Muscle layer of duodenum (tissue), 2 donors: ENCODE results near the gene TMEM208.

ENCODE experiments used
- H3K27ac ChIP-seq: one replicate; pipeline ENCODE4 v1.7.0; 2013; ENCODE audit warnings: mild to moderate bottlenecking, low read length
- H3K27me3 ChIP-seq: one replicate; pipeline ENCODE4 v1.7.0; 2013; ENCODE audit warnings: low read depth, mild to moderate bottlenecking, control low read depth, low read length
- H3K36me3 ChIP-seq, 2 donors: one replicate each; pipeline ENCODE4 v1.7.0; 2013; ENCODE audit warnings: low read length in 2 of 2, control low read depth in 1 of 2, mild to moderate bottlenecking in 1 of 2; ENCODE audit not compliant: insufficient read depth in 2 of 2, control insufficient read depth in 1 of 2
- H3K4me1 ChIP-seq, 2 donors: one replicate each; pipeline ENCODE4 v1.7.0; 2013; ENCODE audit warnings: low read length in 2 of 2, mild to moderate bottlenecking in 2 of 2, control low read depth in 1 of 2, moderate library complexity in 1 of 2; ENCODE audit not compliant: insufficient read depth in 2 of 2, control insufficient read depth in 1 of 2
- H3K4me3 ChIP-seq, 2 donors: one replicate each; pipeline ENCODE4 v1.7.0; 2013; ENCODE audit warnings: low read length in 2 of 2, low read depth in 1 of 2, mild to moderate bottlenecking in 1 of 2
- H3K9me3 ChIP-seq, 2 donors: one replicate each; pipeline ENCODE4 v1.7.0; 2013; ENCODE audit warnings: low read length in 2 of 2, control low read depth in 1 of 2, mild to moderate bottlenecking in 1 of 2; ENCODE audit not compliant: control insufficient read depth in 1 of 2
- donor health status: healthy.

Gene TMEM208

GRCh38 chr16:67226804-67227566 is at the start of gene TMEM208:
TSS of gene TMEM208 (plus strand) at chr16:67227130. CDS start at chr16:67227219, 89 bp downstream.
- Histone ChIP-seq H3K36me3 (peaks cover 31 to 46% of the 10 kb centered on the region in 2 donors), H3K27me3 (no peaks in the 10 kb centered on the region), H3K27ac (peak within 1 kb of the TSS; percentile 88), H3K4me3 (peak within 1 kb of the TSS; percentile 97 to 100), H3K9me3 (no peaks in the 10 kb centered on the region), H3K4me1 (peaks cover 8 to 30% of the 10 kb centered on the region in 2 donors)

- H3K9me3 ChIP-seq = no peaks in the 10 kb centered on the region
- no peaks in the 10 kb centered on the region for H3K36me3 ChIP-seq
- no peaks in the 10 kb centered on the region for H3K27me3 ChIP-seq
- H3K27ac ChIP-seq = no peak overlapping the region
- H3K4me3 ChIP-seq = peak overlapping the region; percentile 21 to 66
- H3K4me1 ChIP-seq = peaks cover 16 to 43% of the 10 kb centered on the region in 2 donors
Measured at GRCh38 chr16:67177743-67178699, 48.9 kb upstream of the TMEM208 start.

GRCh38 chr16:67179421-67180080 is 47.4 kb upstream of the TMEM208 start:
- H3K4me3 ChIP-seq = no peak overlapping the region
- no peaks in the 10 kb centered on the region for H3K9me3 ChIP-seq

GRCh38 chr16:67180166-67180565 is 46.8 kb upstream of the TMEM208 start:
- H3K36me3 ChIP-seq = no peaks in the 10 kb centered on the region
- peaks cover 9 to 39% of the 10 kb centered on the region in 2 donors for H3K4me1 ChIP-seq
- H3K9me3 ChIP-seq = no peaks in the 10 kb centered on the region
- no peaks in the 10 kb centered on the region for H3K27me3 ChIP-seq
- no peak overlapping the region for H3K4me3 ChIP-seq
- H3K27ac ChIP-seq = no peak overlapping the region

More at GRCh38 chr16:67179421-67180080, 47.4 kb upstream of the TMEM208 start:
- no peaks in the 10 kb centered on the region for H3K36me3 ChIP-seq
- no peak overlapping the region for H3K27ac ChIP-seq
- H3K27me3 ChIP-seq = no peaks in the 10 kb centered on the region
- peaks cover 9 to 37% of the 10 kb centered on the region in 2 donors for H3K4me1 ChIP-seq

GRCh38 chr16:67181346-67181745 is 45.6 kb upstream of the TMEM208 start:
- no peak overlapping the region for H3K27ac ChIP-seq

GRCh38 chr16:67182288-67182687 is 44.6 kb upstream of the TMEM208 start:
- peaks cover 9 to 47% of the 10 kb centered on the region in 2 donors for H3K4me1 ChIP-seq
- H3K9me3 ChIP-seq = no peaks in the 10 kb centered on the region
- H3K4me3 ChIP-seq = no peak overlapping the region
- H3K27me3 ChIP-seq = no peaks in the 10 kb centered on the region
- H3K27ac ChIP-seq = no peak overlapping the region
- H3K36me3 ChIP-seq = no peaks in the 10 kb centered on the region

More at GRCh38 chr16:67181346-67181745, 45.6 kb upstream of the TMEM208 start:
- Histone ChIP-seq H3K27me3 (no peaks in the 10 kb centered on the region), H3K36me3 (no peaks in the 10 kb centered on the region), H3K9me3 (no peaks in the 10 kb centered on the region), H3K4me1 (peaks cover 9 to 47% of the 10 kb centered on the region in 2 donors), H3K4me3 (no peak overlapping the region)

- Histone ChIP-seq H3K36me3 (no peaks in the 10 kb centered on the region), H3K9me3 (no peaks in the 10 kb centered on the region), H3K4me1 (peaks cover 9 to 38% of the 10 kb centered on the region in 2 donors), H3K27me3 (no peaks in the 10 kb centered on the region), H3K27ac (peak overlapping the region; percentile 79), H3K4me3 (peak overlapping the region; percentile 53 to 85)
Measured at GRCh38 chr16:67183284-67183626, 43.7 kb upstream of the TMEM208 start.

- Histone ChIP-seq H3K36me3 (no peaks in the 10 kb centered on the region), H3K9me3 (no peaks in the 10 kb centered on the region), H3K4me3 (peak within 1 kb of the TSS; percentile 53 to 85), H3K4me1 (peaks cover 9 to 32% of the 10 kb centered on the region in 2 donors), H3K27ac (peak within 1 kb of the TSS; percentile 79), H3K27me3 (no peaks in the 10 kb centered on the region)
Measured at GRCh38 chr16:67183627-67184452, 43.1 kb upstream of the TMEM208 start, which contains the start of gene MATCAP1. TSS of gene MATCAP1 (minus strand) at chr16:67183963. CDS start at chr16:67180610, 3,353 bp downstream.

GRCh38 chr16:67184453-67184994 is 42.4 kb upstream of the TMEM208 start:
- H3K36me3 ChIP-seq = no peaks in the 10 kb centered on the region
- no peaks in the 10 kb centered on the region for H3K9me3 ChIP-seq
- no peaks in the 10 kb centered on the region for H3K27me3 ChIP-seq
- no peak overlapping the region for H3K27ac ChIP-seq
- peak overlapping the region; percentile 53 to 85 for H3K4me3 ChIP-seq
- peaks cover 9 to 32% of the 10 kb centered on the region in 2 donors for H3K4me1 ChIP-seq

GRCh38 chr16:67184995-67185650 is 41.8 kb upstream of the TMEM208 start:
- H3K9me3 ChIP-seq = no peaks in the 10 kb centered on the region
- H3K4me3 ChIP-seq = peak overlapping the region in 1 of 2 donors; percentile 85
- H3K27ac ChIP-seq = no peak overlapping the region
- H3K4me1 ChIP-seq = peaks cover 9 to 32% of the 10 kb centered on the region in 2 donors
- H3K27me3 ChIP-seq = no peaks in the 10 kb centered on the region
- H3K36me3 ChIP-seq = no peaks in the 10 kb centered on the region
